ENCODE measurements around the gene CRISP2.

The CRISP2 gene

DNA sequence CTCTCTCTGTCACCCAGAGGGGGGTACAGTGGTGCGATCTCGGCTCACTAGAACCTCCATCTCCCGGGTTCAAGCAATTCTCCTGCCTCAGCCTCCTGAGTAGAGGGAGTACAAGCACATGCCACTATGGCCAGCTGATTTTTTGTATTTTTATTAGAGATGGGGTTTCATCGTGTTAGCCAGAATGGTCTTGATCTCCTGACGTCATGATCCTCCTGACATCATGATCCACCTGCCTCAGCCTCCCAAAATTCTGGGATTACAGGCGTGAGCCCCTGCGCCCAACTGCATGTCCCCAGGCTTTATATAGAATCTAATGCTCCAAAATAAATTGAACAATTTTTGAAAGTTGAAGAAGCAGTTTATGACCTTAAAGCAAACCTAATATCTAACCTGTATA, 7.0 kb upstream of the CRISP2 start:
- Histone ChIP-seq H3K36me3 (no peaks in the 10 kb centered on the region), H3K9me3 (replicated peaks in 1 of 11) (peaks cover 10 to 30% (median 14%) of the 10 kb centered on the region in 11 experiments; a peak in 18 of 22 replicates), H3K4me1 (no peaks in the 10 kb centered on the region), H3K27ac (no peak overlapping the region), H3K27me3 (no peaks in the 10 kb centered on the region), H3K4me3 (no peak overlapping the region), H4K20me1 (no peaks in the 10 kb centered on the region), H3K4me2 (no peak overlapping the region), H3K9ac (no peak overlapping the region)
- TF ChIP-seq Cebpa-rat (IDR thresholded peaks at IDR 0.05), result no peak

DNA sequence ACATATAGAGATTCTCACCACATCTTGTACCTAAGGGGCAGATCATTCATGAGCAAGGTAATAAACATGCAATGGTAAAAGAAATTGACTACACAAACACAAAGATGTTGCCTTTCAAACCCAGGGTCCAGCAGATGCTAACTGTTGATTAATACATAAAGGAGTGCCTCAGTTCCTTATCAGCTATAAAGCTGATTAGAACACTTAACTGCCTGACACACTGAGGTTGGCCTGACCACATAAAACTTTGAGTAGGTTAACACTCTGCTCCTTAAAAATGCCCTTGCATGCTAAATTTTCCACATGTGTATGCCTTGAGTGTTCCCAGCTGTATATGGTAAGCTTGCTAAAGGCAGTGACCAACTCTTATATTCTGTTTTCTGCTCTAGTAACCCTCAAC, 14.9 kb downstream of the CRISP2 start:
- Histone ChIP-seq H3K9me3 (replicated peaks in 1 of 11) (peaks cover 9 to 17% (median 11%) of the 10 kb centered on the region in 11 experiments), H3K9ac (no peak overlapping the region), H3K4me2 (no peak overlapping the region), H4K20me1 (no peaks in the 10 kb centered on the region), H3K27ac (no peak overlapping the region), H3K27me3 (no peaks in the 10 kb centered on the region), H3K36me3 (no peaks in the 10 kb centered on the region), H3K4me3 (no peak overlapping the region), H3K4me1 (no peaks in the 10 kb centered on the region)
- no peak for TF ChIP-seq Cebpa-rat (IDR thresholded peaks at IDR 0.05)

DNA sequence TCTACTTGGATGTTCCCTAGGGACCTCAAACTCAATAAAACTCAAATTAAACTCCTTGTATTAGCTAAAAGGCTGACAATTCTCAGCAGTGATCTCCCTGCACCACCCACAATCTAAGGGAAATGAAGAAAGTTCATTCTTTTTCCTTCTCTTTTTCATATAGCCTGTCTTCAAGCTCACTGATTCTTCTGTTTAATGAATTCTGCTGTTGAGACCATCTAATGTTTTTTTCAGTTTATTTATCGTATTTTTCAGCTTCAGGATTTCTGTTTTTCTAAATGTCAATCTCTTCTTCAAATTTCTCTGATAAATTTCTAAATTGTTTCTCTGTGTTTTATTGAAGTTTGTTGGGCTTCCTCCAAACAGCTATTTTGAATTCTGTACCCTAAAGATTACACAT, 19.8 kb downstream of the CRISP2 start:
- H3K4me3 ChIP-seq, result no peak overlapping the region
- no peaks in the 10 kb centered on the region for H4K20me1 ChIP-seq
- H3K4me1 ChIP-seq, result no peaks in the 10 kb centered on the region
- no peaks in the 10 kb centered on the region for H3K27me3 ChIP-seq
- no peaks in the 10 kb centered on the region for H3K36me3 ChIP-seq
- H3K4me2 ChIP-seq, result no peak overlapping the region
- peaks cover 19 to 23% (median 21%) of the 10 kb centered on the region in 11 experiments for H3K9me3 ChIP-seq (replicated peaks in 1 of 11)
- no peak for TF ChIP-seq Cebpa-rat (IDR thresholded peaks at IDR 0.05)
- H3K27ac ChIP-seq, result no peak overlapping the region
- no peak overlapping the region for H3K9ac ChIP-seq

DNA sequence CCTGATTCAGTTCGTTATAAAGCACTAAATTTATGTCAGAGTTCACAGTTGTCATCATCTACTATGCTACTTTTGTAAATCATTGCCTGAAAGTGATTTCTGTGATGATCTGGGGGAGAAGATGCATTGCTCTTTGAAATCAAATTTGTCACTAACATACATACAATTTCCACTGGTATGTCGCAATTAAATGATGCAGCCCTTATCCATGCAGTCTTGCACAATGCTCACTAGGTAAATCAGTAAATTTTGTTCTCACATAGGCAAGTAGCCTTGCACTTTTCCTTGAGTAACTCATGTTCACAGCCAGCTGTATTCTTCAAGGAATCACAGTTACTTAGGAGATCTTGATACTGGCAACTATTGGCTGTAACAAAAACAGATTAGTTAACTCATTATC, 20.8 kb downstream of the CRISP2 start:
- H3K9ac ChIP-seq, result no peak overlapping the region
- H3K4me3 ChIP-seq, result no peak overlapping the region
- H3K4me2 ChIP-seq, result no peak overlapping the region
- no peaks in the 10 kb centered on the region for H3K4me1 ChIP-seq
- H4K20me1 ChIP-seq, result no peaks in the 10 kb centered on the region
- H3K9me3 ChIP-seq (replicated peaks in 1 of 11), result peaks cover 19 to 23% (median 21%) of the 10 kb centered on the region in 11 experiments
- H3K27me3 ChIP-seq, result no peaks in the 10 kb centered on the region
- TF ChIP-seq Cebpa-rat (IDR thresholded peaks at IDR 0.05), result peak in 3 of 11 experiments; percentile 32 to 58 (median 37); a peak in 3 of 22 replicates
- H3K36me3 ChIP-seq, result no peaks in the 10 kb centered on the region
- no peak overlapping the region for H3K27ac ChIP-seq

DNA sequence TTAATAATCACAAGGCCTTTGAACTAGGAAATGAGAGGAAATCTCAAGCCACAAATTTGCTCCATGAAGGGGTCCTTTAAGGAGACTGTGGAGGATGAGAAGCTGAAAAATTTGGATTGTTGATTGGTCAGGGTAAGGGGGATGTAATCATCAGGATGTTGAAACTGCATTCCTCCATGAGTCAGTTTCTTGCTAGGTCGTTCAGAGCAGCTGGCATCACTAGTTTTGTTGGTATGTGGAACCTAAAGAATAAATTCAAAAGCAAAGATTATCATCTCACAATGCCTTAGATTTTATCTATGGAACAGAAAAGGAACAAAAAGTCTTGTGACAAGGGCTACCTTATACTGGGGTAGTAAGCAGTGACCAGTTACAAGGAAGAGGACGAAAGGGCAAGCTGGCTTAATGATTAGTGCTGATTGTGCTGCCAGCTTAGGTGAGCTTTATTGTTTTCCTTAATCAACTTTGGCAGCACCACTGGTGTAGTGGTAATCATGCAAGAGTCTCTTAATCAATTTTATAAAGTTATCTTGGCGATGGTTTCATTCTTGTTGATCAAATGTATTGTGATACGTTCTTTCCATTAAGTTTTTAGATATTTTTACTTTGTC, 36.6 kb downstream of the CRISP2 start:
- no peaks in the 10 kb centered on the region for H3K36me3 ChIP-seq
- H3K4me2 ChIP-seq, result no peak overlapping the region
- no peak overlapping the region for H3K27ac ChIP-seq
- no peak for TF ChIP-seq Cebpa-rat (IDR thresholded peaks at IDR 0.05)
- H3K9ac ChIP-seq, result no peak overlapping the region
- no peaks in the 10 kb centered on the region for H3K4me1 ChIP-seq
- H3K27me3 ChIP-seq, result no peaks in the 10 kb centered on the region
- H3K4me3 ChIP-seq, result no peak overlapping the region
- H4K20me1 ChIP-seq, result no peaks in the 10 kb centered on the region
- H3K9me3 ChIP-seq (replicated peaks in 1 of 11), result peaks cover 0 to 5% (median 5%) of the 10 kb centered on the region in 11 experiments; a peak in 8 of 22 replicates

DNA sequence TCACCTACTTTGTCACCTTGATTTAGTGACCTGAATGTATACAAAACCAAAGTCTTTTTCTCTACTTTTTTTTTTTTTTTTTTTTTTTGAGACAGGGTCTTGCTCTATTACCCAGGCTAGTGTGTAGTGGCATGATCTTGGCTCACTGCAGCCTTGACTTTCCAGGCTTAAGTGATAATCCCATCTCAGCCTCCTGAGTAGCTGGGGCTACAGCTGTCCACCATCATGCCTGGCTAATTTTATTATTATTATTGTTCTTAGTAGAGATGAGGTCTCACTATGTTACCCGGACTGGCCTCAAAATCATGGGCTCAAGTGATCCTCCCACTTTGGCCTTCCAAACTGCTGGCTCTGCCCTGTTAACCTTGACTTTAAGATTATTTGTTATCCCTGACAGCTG, 37.5 kb downstream of the CRISP2 start:
- H3K4me2 ChIP-seq, result no peak overlapping the region
- no peaks in the 10 kb centered on the region for H3K36me3 ChIP-seq
- H3K4me3 ChIP-seq, result no peak overlapping the region
- H3K27me3 ChIP-seq, result no peaks in the 10 kb centered on the region
- H4K20me1 ChIP-seq, result no peaks in the 10 kb centered on the region
- H3K9ac ChIP-seq, result no peak overlapping the region
- no peaks in the 10 kb centered on the region for H3K4me1 ChIP-seq
- H3K27ac ChIP-seq, result no peak overlapping the region
- no peak for TF ChIP-seq Cebpa-rat (IDR thresholded peaks at IDR 0.05)
- peaks cover 0 to 7% (median 6%) of the 10 kb centered on the region in 11 experiments; a peak in 8 of 22 replicates for H3K9me3 ChIP-seq (replicated peaks in 1 of 11)

DNA sequence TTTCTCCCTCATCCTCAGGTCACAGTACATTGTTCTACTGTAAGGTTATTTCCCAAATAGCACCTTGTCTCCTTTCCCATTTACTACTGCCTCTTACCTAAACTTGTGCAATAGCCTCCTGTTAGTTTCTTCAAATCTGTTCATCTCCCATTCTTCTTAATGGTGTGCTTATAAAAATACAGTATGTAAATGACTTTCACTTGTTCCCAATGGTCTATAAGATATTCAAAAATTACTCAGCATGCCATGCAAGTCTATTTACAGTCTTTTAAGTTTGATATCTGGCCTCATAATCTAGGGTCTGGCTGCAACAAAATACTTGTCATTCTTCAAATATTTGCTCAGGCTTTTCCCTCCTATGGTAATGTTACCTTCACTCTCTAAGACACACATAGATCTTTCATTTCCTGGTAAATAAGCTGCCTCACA, 45.2 kb downstream of the CRISP2 start:
- no peak overlapping the region for H3K4me2 ChIP-seq
- no peak for TF ChIP-seq Cebpa-rat (IDR thresholded peaks at IDR 0.05)

DNA sequence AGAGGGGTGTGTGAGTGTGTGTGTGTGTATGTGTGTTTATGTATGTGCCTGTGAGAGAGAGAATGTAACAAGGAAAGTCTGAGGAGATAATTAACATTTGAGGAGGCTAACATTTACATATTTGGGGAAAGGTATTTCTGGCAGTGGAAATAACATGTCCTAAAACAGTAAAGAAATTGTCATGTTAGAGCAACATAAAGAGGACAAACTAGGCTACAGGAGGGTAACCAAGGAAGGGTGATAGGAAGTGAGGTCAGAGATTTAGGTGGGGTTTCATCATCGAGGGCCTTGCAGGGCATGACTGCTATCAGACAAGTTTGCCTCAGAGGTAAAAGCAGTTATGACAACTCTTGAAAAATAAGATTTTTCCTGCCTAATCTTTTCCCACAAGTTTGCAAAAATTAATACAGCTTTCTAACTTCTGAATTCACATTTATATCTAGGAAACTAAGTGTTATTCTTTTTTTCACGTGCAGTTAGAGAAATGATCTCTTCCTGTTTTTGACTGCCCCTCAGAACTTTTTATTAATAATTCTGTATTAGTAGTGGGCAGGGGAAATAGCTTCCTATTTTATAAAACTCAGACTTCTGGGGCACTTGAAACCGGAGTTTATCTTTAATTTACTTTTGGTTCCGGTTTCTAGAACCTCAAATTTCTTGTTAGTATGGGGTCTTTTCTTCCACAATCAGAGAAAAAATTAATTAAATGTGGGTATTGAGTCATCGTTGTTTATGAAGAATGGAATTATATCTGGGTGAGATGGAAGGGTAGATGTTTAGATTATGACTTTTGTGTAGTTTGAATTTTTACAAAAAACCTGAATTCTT, 46.2 kb downstream of the CRISP2 start:
- H3K9me3 ChIP-seq (replicated peaks in 1 of 11), result peaks cover 0 to 6% (median 5%) of the 10 kb centered on the region in 11 experiments; a peak in 8 of 22 replicates
- peaks cover 0 to 11% (median 2%) of the 10 kb centered on the region in 10 experiments; a peak in 9 of 20 replicates for H3K4me1 ChIP-seq
- H3K4me3 ChIP-seq, result no peak overlapping the region
- H3K9ac ChIP-seq, result no peak overlapping the region
- no peaks in the 10 kb centered on the region for H3K27me3 ChIP-seq
- no peak for TF ChIP-seq Cebpa-rat (IDR thresholded peaks at IDR 0.05)
- peak overlapping the region in 6 of 11 experiments; percentile 0 to 37 (median 17); a peak in 6 of 22 replicates for H3K4me2 ChIP-seq
- no peaks in the 10 kb centered on the region for H4K20me1 ChIP-seq
- H3K36me3 ChIP-seq, result no peaks in the 10 kb centered on the region
- H3K27ac ChIP-seq, result no peak overlapping the region

More for the DNA sequence above, 45.2 kb downstream of the CRISP2 start:
- Histone ChIP-seq H3K9ac (no peak overlapping the region), H3K27me3 (no peaks in the 10 kb centered on the region), H3K4me1 (peaks cover 0 to 11% (median 2%) of the 10 kb centered on the region in 10 experiments; a peak in 9 of 20 replicates), H3K27ac (no peak overlapping the region), H3K9me3 (replicated peaks in 1 of 11) (peaks cover 0 to 7% (median 6%) of the 10 kb centered on the region in 11 experiments; a peak in 8 of 22 replicates), H3K36me3 (no peaks in the 10 kb centered on the region), H4K20me1 (no peaks in the 10 kb centered on the region), H3K4me3 (no peak overlapping the region)

DNA sequence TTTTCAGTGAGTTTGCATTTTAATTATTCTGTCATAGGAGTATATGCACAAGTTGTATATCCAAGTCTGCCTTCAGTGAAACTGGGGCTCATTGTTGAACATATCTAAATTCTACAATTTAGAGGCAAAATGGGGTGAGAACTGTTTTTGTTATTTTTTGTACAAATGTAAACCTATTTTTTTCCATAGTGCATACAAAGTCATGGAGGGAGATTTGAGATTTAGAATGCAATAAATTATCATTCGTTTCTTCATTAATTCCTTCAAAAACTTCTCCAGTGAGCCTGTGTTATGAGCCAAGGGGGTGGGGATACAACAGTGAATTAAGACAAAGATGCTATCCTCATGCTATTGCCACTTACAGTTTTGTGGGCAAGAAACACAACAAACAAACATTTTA, 46.9 kb downstream of the CRISP2 start:
- peak overlapping the region in 2 of 11 experiments; percentile 25 to 37; a peak in 2 of 22 replicates for H3K4me2 ChIP-seq
- no peak for TF ChIP-seq Cebpa-rat (IDR thresholded peaks at IDR 0.05)

More for the DNA sequence above, 46.9 kb downstream of the CRISP2 start:
- no peaks in the 10 kb centered on the region for H3K27me3 ChIP-seq
- H3K9ac ChIP-seq, result no peak overlapping the region
- no peaks in the 10 kb centered on the region for H4K20me1 ChIP-seq
- no peaks in the 10 kb centered on the region for H3K36me3 ChIP-seq
- H3K9me3 ChIP-seq (replicated peaks in 1 of 11), result no peaks in the 10 kb centered on the region; a peak in 1 of 22 replicates
- H3K4me1 ChIP-seq, result peaks cover 0 to 11% (median 2%) of the 10 kb centered on the region in 10 experiments; a peak in 9 of 20 replicates
- no peak overlapping the region for H3K4me3 ChIP-seq
- H3K27ac ChIP-seq, result no peak overlapping the region
